Measurements from ENCODE around the gene VPS13D.
A peak's percentile ranks its signal among the peaks of the same experiment; 100 is the strongest.

Gene VPS13D

DNA sequence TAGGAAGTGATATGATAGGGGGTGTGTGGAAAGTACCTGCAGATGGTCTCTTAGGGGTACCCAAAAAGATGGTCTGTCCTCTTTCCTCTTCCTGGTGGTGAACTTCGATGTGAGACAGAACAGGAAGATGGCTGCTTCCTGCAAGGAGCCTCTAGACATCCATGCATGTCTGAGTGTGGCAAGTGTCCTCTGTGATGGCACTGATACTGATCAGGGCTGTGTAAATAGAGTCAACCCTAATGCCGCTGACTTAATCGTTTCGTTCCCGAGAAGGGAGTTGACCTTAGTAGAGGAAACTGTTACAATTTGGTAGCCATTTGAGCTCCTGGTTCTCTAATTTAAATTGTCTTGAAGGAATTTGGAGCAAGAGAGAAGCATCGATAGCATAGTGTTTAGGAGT lies 168.6 kb downstream of the VPS13D start:
- 96 to 98% methylated on average over 6 of the region's 6 CpGs for WGBS, 2 experiments
- no peak overlapping the region for H3K4me3 ChIP-seq (ENCODE audit: insufficient read depth, low read depth, low read length)

GRCh38 chr1:12400027-12400693 lies 170.3 kb downstream of the VPS13D start:
- H3K4me3 ChIP-seq (ENCODE audit: insufficient read depth, low read depth, low read length), result no peak overlapping the region
- H3K36me3 ChIP-seq (ENCODE audit: control insufficient read depth, insufficient read depth, low read length), result no peaks in the 10 kb centered on the region
- H3K27ac ChIP-seq (ENCODE audit: insufficient read depth, low read depth, low read length, poor library complexity, severe bottlenecking), result no peak overlapping the region
- WGBS, 2 experiments, result 95 to 97% methylated on average over 10 of the region's 10 CpGs
- peaks cover 23% of the 10 kb centered on the region for H3K4me1 ChIP-seq (ENCODE audit: control insufficient read depth, insufficient read depth, low read length)
- no peaks in the 10 kb centered on the region for H3K9me3 ChIP-seq (ENCODE audit: control insufficient read depth, low read length)
- no peaks in the 10 kb centered on the region for H3K27me3 ChIP-seq (ENCODE audit: control insufficient read depth, insufficient read depth, low read length, poor library complexity, severe bottlenecking)

More for the DNA sequence above, 168.6 kb downstream of the VPS13D start:
- Histone ChIP-seq H3K27ac (ENCODE audit: insufficient read depth, low read depth, low read length, poor library complexity, severe bottlenecking) (no peak overlapping the region), H3K36me3 (ENCODE audit: control insufficient read depth, insufficient read depth, low read length) (no peaks in the 10 kb centered on the region), H3K9me3 (ENCODE audit: control insufficient read depth, low read length) (no peaks in the 10 kb centered on the region), H3K4me1 (ENCODE audit: control insufficient read depth, insufficient read depth, low read length) (peaks cover 23% of the 10 kb centered on the region), H3K27me3 (ENCODE audit: control insufficient read depth, insufficient read depth, low read length, poor library complexity, severe bottlenecking) (no peaks in the 10 kb centered on the region)

- WGBS, 2 experiments, result 51 to 86% methylated on average over 1 to 3 of the region's 3 CpGs
- Histone ChIP-seq H3K27me3 (ENCODE audit: control insufficient read depth, insufficient read depth, low read length, poor library complexity, severe bottlenecking) (no peaks in the 10 kb centered on the region), H3K27ac (ENCODE audit: insufficient read depth, low read depth, low read length, poor library complexity, severe bottlenecking) (peak overlapping the region; percentile 64), H3K4me1 (ENCODE audit: control insufficient read depth, insufficient read depth, low read length) (peaks cover 29% of the 10 kb centered on the region), H3K9me3 (ENCODE audit: control insufficient read depth, low read length) (no peaks in the 10 kb centered on the region), H3K4me3 (ENCODE audit: insufficient read depth, low read depth, low read length) (no peak overlapping the region), H3K36me3 (ENCODE audit: control insufficient read depth, insufficient read depth, low read length) (no peaks in the 10 kb centered on the region)
Observed at GRCh38 chr1:12402159-12402673, 172.4 kb downstream of the VPS13D start.

DNA sequence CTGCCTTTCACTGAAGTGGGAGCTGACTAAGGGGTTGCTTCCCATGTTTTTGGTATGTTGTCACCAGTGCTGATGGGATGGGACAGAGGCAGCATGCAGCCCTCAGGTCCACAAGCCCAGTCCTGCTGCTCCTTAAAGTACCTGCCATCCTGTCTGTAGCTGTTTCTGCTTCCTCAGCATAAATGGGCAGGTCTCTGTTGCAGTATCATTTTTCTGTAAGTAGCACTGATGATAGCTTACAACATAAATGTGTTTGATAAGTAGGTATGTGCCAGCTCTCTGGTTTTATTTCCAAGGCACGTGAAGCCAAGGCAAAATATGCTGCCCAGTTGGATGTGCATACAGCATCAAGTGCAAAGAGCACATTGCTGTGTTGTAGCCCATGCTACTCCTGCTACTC lies 173.0 kb downstream of the VPS13D start:
- H3K27ac ChIP-seq (ENCODE audit: insufficient read depth, low read depth, low read length, poor library complexity, severe bottlenecking), result no peak overlapping the region
- no peaks in the 10 kb centered on the region for H3K36me3 ChIP-seq (ENCODE audit: control insufficient read depth, insufficient read depth, low read length)
- H3K4me1 ChIP-seq (ENCODE audit: control insufficient read depth, insufficient read depth, low read length), result peaks cover 29% of the 10 kb centered on the region
- H3K4me3 ChIP-seq (ENCODE audit: insufficient read depth, low read depth, low read length), result no peak overlapping the region
- no peaks in the 10 kb centered on the region for H3K9me3 ChIP-seq (ENCODE audit: control insufficient read depth, low read length)
- 94 to 97% methylated on average over 1 of the region's 1 CpG for WGBS, 2 experiments
- H3K27me3 ChIP-seq (ENCODE audit: control insufficient read depth, insufficient read depth, low read length, poor library complexity, severe bottlenecking), result no peaks in the 10 kb centered on the region

DNA sequence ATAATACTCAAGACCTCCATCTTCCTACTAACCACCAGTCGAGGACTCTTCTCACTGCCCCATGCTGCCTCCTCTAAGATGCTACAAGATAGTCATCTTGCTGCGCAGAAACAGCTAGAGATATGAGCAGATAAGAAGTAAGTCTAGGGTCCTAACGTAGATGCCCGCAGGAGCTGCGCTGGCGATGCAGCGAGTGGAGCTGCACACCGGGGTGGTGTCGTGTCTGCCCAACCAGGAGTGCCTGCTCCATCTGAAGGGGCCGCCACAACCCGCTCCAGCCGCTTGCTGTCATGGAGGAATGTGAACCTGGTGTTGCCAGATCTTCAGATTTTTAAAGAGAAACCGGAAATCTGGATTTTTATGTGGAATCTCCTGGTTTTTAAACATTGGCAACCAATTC lies 175.1 kb downstream of the VPS13D start:
- Histone ChIP-seq H3K4me3 (ENCODE audit: insufficient read depth, low read depth, low read length) (no peak overlapping the region), H3K27me3 (ENCODE audit: control insufficient read depth, insufficient read depth, low read length, poor library complexity, severe bottlenecking) (no peaks in the 10 kb centered on the region), H3K27ac (ENCODE audit: insufficient read depth, low read depth, low read length, poor library complexity, severe bottlenecking) (no peak overlapping the region), H3K4me1 (ENCODE audit: control insufficient read depth, insufficient read depth, low read length) (peaks cover 29% of the 10 kb centered on the region), H3K9me3 (ENCODE audit: control insufficient read depth, low read length) (no peaks in the 10 kb centered on the region), H3K36me3 (ENCODE audit: control insufficient read depth, insufficient read depth, low read length) (no peaks in the 10 kb centered on the region)
- 93 to 95% methylated on average over 13 of the region's 13 CpGs for WGBS, 2 experiments

DNA sequence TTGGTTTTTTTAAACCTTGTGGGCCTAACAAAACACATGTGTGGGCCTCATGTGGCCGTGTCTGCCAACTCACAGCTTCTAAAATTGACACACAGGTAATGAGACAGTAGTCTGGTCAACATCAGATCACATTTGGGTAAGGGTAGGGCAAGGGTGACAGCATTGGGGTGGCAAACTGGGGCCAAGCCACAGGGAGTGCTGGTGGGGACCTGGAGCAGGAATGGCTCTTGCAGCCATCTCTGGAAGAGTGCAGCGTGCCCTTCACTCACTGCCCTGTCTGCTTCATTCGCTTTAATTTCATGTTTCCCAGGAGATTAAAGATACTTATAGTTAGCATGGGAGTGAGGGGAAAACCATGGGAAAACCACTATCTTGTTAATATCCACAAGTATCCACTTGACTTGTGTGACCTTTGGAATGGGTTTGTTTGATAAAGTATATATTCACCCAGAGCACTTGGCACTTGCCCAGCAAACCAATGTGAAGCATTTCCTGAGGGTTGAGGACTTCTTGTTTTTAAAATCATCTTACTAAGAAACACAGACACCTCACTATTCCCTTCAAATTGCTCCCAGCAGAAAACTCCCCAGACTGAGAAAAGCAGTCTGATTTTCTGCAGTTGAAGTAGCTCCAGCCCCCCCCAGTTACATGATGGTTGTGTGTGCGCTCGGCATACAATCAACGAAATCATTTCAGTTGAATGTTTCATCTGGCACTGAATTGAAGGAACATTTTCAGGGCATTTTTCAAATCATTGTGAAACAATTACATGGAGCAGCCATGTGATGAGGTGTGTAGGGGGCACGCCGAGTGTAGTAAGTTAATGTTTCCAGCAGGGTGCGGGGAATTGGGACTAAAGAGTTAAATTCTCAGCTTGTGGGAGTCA lies 175.7 kb downstream of the VPS13D start:
- no peak overlapping the region for H3K4me3 ChIP-seq (ENCODE audit: insufficient read depth, low read depth, low read length)
- H3K27ac ChIP-seq (ENCODE audit: insufficient read depth, low read depth, low read length, poor library complexity, severe bottlenecking), result no peak overlapping the region
- peaks cover 29% of the 10 kb centered on the region for H3K4me1 ChIP-seq (ENCODE audit: control insufficient read depth, insufficient read depth, low read length)
- H3K27me3 ChIP-seq (ENCODE audit: control insufficient read depth, insufficient read depth, low read length, poor library complexity, severe bottlenecking), result no peaks in the 10 kb centered on the region
- WGBS, 2 experiments, result 88 to 94% methylated on average over 9 of the region's 9 CpGs
- no peaks in the 10 kb centered on the region for H3K9me3 ChIP-seq (ENCODE audit: control insufficient read depth, low read length)
- H3K36me3 ChIP-seq (ENCODE audit: control insufficient read depth, insufficient read depth, low read length), result no peaks in the 10 kb centered on the region

DNA sequence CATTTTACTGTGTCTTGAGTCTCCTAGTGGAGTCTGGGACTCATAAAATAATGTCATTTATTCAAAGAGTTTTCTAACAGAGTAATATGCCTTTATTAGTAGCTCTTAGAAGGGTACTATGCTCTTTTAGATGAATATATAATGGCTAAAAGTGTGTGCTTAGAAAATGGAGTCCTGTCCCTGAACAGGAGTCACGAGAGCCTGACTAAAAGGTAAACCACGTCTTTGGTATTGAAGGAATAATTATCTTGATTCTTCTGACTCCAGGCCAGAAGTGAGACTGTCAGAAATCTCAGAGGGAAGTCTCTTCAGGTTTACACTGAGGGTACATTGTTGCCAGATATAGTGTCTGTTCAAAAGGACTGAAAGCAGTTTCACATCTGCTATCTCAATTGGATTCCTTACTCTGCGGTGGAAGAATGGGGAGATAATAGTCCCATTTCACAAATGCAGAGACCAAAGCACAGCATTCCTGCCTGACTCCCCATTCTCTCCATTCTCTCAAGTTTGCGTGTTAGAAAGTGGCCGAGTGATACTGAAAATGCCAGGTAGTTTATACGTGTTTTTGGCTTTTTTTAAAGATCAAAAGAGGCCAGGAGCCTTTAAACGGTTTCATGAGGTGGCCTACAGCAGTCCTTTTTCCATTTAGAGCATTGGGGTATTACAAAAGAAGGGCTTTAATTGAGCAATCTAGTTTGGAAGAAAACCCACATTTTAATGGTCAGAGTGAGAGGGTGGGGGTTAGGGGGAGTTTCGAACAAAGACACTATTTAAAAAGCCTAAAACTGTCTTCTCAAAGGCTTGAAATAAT lies 176.6 kb downstream of the VPS13D start:
- Histone ChIP-seq H3K36me3 (ENCODE audit: control insufficient read depth, insufficient read depth, low read length) (no peaks in the 10 kb centered on the region), H3K4me3 (ENCODE audit: insufficient read depth, low read depth, low read length) (no peak overlapping the region), H3K27ac (ENCODE audit: insufficient read depth, low read depth, low read length, poor library complexity, severe bottlenecking) (peak overlapping the region; percentile 17), H3K27me3 (ENCODE audit: control insufficient read depth, insufficient read depth, low read length, poor library complexity, severe bottlenecking) (no peaks in the 10 kb centered on the region), H3K4me1 (ENCODE audit: control insufficient read depth, insufficient read depth, low read length) (peaks cover 28% of the 10 kb centered on the region), H3K9me3 (ENCODE audit: control insufficient read depth, low read length) (no peaks in the 10 kb centered on the region)
- 57 to 58% methylated on average over 6 to 8 of the region's 8 CpGs for WGBS, 2 experiments

DNA sequence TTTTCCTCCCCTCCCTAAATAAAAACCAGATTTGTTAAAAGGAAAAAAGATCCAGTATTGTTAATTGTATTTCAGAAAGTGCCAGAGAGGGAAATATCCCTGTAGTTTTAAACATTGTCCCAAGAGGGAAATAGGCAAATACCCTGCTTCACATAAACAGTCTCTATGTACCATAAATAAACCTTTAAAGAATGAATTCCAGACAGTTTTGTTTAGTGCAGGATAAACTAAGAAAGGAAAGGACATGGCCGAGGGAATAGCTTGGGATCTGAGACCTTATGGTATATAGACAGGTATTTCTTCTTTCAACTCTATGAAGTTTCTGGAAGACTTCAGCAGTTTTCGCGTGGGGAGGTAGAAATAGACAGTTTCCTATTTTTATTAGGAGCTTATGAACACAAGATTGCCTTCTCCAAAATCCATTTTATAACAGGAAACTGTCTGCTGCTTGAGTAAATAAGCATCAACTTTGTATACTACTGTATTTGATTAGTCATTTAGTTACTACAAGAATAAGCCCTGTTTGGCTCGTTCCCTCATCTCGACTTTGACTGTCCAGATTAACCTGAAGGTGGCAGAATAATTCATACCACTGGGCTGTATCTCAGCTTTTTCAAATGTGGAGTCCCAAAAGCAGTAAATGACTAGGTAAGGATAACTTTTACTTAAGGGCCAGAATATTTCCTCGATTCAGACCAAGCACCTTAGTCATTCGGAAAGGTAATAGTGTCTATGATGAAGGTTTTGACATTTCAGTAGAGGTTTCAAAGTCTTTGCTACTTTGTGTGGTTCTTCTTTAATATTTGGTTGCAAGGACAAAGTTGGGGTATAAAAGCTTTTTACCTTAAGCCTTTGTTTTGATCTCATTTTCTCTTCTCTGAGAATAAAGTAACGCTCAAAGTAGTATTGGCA lies 177.5 kb downstream of the VPS13D start:
- Histone ChIP-seq H3K27ac (ENCODE audit: insufficient read depth, low read depth, low read length, poor library complexity, severe bottlenecking) (no peak overlapping the region), H3K36me3 (ENCODE audit: control insufficient read depth, insufficient read depth, low read length) (no peaks in the 10 kb centered on the region)

GRCh38 chr1:12407962-12408454 lies 178.2 kb downstream of the VPS13D start:
- Histone ChIP-seq H3K27ac (ENCODE audit: insufficient read depth, low read depth, low read length, poor library complexity, severe bottlenecking) (no peak overlapping the region), H3K36me3 (ENCODE audit: control insufficient read depth, insufficient read depth, low read length) (no peaks in the 10 kb centered on the region), H3K27me3 (ENCODE audit: control insufficient read depth, insufficient read depth, low read length, poor library complexity, severe bottlenecking) (no peaks in the 10 kb centered on the region), H3K4me3 (ENCODE audit: insufficient read depth, low read depth, low read length) (no peak overlapping the region), H3K9me3 (ENCODE audit: control insufficient read depth, low read length) (no peaks in the 10 kb centered on the region), H3K4me1 (ENCODE audit: control insufficient read depth, insufficient read depth, low read length) (peaks cover 12% of the 10 kb centered on the region)
- WGBS, 2 experiments, result 94 to 96% methylated on average over 5 of the region's 5 CpGs

More for the DNA sequence above, 177.5 kb downstream of the VPS13D start:
- no peaks in the 10 kb centered on the region for H3K27me3 ChIP-seq (ENCODE audit: control insufficient read depth, insufficient read depth, low read length, poor library complexity, severe bottlenecking)
- H3K4me3 ChIP-seq (ENCODE audit: insufficient read depth, low read depth, low read length), result no peak overlapping the region
- 89 to 93% methylated on average over 7 to 8 of the region's 8 CpGs for WGBS, 2 experiments
- peaks cover 19% of the 10 kb centered on the region for H3K4me1 ChIP-seq (ENCODE audit: control insufficient read depth, insufficient read depth, low read length)
- H3K9me3 ChIP-seq (ENCODE audit: control insufficient read depth, low read length), result no peaks in the 10 kb centered on the region
